CD4-positive, alpha-beta T cell treated with Interleukin-12 subunit alpha and Interleukin-12 subunit beta, for 1 hour (primary cell): Measurements from ENCODE around the gene C2CD2.

Experiments
- DNase-seq: peaks from one replicate; pipeline ENCODE4 v3.0.0-alpha.2; 2020

Gene C2CD2

GRCh38 chr21:41903559-41904351 is 50.1 kb downstream of the C2CD2 start:
- DNase-seq = no peak

- DNase-seq = no peak
Measured at GRCh38 chr21:41902946-41903345, 50.9 kb downstream of the C2CD2 start.

- no peak for DNase-seq
Measured at GRCh38 chr21:41901782-41902181, 52.0 kb downstream of the C2CD2 start.

GRCh38 chr21:41901099-41901498 is 52.7 kb downstream of the C2CD2 start:
- DNase-seq = peak; percentile 17

GRCh38 chr21:41900401-41900800 is 53.4 kb downstream of the C2CD2 start:
- DNase-seq = no peak

- DNase-seq = peak; percentile 23
Measured at GRCh38 chr21:41899426-41900202, 54.2 kb downstream of the C2CD2 start.

GRCh38 chr21:41898998-41899397 is 54.8 kb downstream of the C2CD2 start:
- DNase-seq = no peak

GRCh38 chr21:41897700-41898099 is 56.1 kb downstream of the C2CD2 start:
- DNase-seq = no peak

- no peak for DNase-seq
Measured at GRCh38 chr21:41897047-41897669, 56.7 kb downstream of the C2CD2 start.

- peak; percentile 63 for DNase-seq
Measured at GRCh38 chr21:41895643-41896493, 58.0 kb downstream of the C2CD2 start.

- no peak for DNase-seq
Measured at GRCh38 chr21:41894922-41895557, 58.8 kb downstream of the C2CD2 start.

- DNase-seq = no peak
Measured at GRCh38 chr21:41894511-41894910, 59.3 kb downstream of the C2CD2 start.

- DNase-seq = no peak
Measured at GRCh38 chr21:41892726-41893125, 61.1 kb downstream of the C2CD2 start.

GRCh38 chr21:41891132-41891531 is 62.7 kb downstream of the C2CD2 start:
- no peak for DNase-seq

- DNase-seq = no peak
Measured at GRCh38 chr21:41890355-41890754, 63.5 kb downstream of the C2CD2 start.

GRCh38 chr21:41888749-41889376 is 65.0 kb downstream of the C2CD2 start:
- no peak for DNase-seq

GRCh38 chr21:41887667-41888066 is 66.2 kb downstream of the C2CD2 start:
- DNase-seq = no peak

GRCh38 chr21:41886328-41886727 is 67.5 kb downstream of the C2CD2 start:
- DNase-seq = no peak

GRCh38 chr21:41885341-41886024 is 68.3 kb downstream of the C2CD2 start:
- no peak for DNase-seq

GRCh38 chr21:41884501-41885030 is 69.3 kb downstream of the C2CD2 start:
- no peak for DNase-seq

GRCh38 chr21:41883582-41883981 is 70.2 kb downstream of the C2CD2 start:
- no peak for DNase-seq
